GM18508 (cell line): ENCODE measurements around the gene PHF1.

Source experiments
- ATAC-seq: cut with Tn5 transposase; IDR thresholded peaks from one replicate; pipeline ENCODE4 v1.9.1; 2021; ENCODE audit warnings: moderate number of reproducible peaks; ENCODE audit not compliant: insufficient read depth, unreplicated experiment

Gene PHF1

GRCh38 chr6:33430991-33431879 is 20.4 kb downstream of the PHF1 start:
- ATAC-seq, result no peak

DNA sequence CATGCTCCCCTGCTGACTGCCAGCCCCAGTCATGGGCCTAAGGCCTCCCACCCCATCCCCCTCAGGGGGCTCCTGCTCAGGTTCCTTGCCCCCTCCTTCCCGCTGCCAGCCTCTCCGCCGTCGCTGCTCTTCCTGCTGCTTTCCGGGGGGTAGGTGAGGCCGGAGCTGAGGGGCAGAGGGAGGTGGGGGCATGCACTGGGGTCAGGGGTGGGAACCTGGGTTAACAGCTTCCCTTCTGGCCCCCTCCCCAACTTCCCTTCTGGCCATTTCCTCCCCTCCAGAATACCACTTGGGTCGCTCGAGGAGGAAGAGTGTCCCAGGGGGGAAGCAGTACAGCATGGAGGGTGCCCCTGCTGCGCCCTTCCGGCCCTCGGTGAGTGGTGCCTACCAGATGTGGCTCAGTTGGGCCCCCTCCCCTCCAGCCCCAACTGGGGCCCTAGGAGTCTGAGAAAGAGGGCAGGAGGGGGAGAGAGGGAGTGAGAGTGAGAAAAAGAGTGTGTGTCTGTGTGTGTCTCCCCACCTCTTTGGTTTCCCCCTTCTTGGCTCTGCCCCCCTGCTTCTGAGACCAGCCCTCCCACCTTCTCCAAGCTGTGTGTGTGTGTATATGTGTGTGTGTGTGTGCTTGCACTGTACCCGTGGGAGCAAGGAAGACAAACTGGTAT is 21.2 kb downstream of the PHF1 start:
- no peak for ATAC-seq

DNA sequence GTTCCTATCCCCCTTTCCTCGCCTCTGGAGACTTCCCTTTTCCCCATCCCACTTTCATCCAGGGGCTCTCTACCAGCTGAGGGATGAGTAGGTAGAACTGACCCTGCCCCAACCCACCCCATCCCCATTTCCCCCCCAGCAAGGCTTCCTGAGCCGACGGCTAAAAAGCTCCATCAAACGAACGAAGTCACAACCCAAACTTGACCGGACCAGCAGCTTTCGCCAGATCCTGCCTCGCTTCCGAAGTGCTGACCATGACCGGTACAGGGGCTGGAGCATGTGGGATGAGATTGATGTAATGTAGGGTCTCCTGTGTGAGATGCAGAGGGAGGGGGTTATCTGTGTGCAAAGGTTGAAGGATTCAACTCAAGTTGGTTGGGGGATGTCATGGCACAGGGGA is 21.7 kb downstream of the PHF1 start:
- no peak for ATAC-seq

DNA sequence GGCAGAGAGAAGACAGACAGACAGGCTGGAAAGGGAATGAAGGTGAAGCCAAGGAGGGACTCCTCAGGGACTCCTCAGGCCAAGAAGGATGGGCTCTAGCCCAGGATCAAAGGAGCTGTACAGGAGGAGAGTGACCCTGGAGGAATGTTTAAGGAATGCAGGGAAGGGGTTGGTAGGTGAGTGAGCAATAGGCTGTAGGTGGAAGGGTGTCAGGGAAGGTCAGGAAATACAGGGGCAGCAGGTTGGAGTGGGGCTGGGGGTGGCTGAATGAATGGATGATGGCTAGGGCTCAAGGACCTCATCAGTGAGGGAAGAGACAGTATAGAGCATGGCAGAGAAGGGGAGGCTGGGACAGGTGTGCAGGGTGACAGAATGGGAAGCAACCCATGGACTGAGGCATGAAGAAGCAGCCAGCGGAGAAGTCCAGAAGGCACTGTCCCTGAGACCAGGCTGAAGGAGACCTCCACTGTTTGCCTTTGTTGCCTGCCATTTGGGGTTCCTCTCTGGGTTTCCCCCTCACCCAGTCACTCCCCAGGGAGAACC is 22.3 kb downstream of the PHF1 start:
- ATAC-seq, result no peak

DNA sequence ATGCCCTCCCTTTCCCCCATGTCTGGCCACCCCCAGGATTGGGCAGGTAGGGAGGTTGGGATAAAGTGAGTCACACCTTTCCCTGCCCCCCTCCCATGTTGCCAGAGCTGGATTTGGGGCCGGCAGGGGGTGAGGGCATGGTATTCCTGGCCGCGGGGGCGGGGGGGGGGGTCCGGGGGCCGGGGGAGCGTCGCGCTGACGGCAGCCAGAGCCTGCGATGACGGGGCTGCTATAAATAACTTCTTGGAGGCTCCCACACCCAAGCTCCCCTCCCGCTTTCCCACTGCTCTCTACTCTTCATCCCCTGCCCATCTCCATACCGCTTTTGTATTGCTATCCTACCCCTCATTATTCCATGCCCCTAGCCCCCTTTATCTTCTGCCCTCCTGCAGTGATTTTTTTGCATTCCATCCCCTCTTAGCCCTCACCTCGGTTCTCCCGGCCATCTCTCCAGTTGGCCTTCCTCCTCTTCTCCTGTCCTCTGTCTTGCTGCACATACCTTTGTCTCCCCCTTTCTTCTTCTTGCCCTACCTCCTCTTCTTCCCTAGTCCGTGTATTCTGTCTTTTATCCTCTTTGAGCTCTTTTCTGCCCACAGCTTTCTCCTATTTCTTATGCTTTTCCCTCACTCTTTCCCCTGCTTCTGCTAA is 22.9 kb downstream of the PHF1 start:
- no peak for ATAC-seq

GRCh38 chr6:33434961-33435360 is 24.1 kb downstream of the PHF1 start:
- no peak for ATAC-seq

DNA sequence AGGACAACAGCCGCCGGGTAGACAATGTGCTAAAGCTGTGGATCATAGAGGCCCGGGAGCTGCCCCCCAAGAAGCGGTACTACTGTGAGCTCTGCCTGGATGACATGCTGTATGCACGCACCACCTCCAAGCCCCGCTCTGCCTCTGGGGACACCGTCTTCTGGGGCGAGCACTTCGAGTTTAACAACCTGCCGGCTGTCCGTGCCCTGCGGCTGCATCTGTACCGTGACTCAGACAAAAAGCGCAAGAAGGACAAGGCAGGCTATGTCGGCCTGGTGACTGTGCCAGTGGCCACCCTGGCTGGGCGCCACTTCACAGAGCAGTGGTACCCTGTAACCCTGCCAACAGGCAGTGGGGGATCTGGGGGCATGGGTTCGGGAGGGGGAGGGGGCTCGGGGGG is 26.9 kb downstream of the PHF1 start:
- no peak for ATAC-seq

- ATAC-seq, result no peak
Measured at GRCh38 chr6:33438978-33439594, 28.3 kb downstream of the PHF1 start.

- no peak for ATAC-seq
Measured at GRCh38 chr6:33439956-33440648, 29.3 kb downstream of the PHF1 start.

DNA sequence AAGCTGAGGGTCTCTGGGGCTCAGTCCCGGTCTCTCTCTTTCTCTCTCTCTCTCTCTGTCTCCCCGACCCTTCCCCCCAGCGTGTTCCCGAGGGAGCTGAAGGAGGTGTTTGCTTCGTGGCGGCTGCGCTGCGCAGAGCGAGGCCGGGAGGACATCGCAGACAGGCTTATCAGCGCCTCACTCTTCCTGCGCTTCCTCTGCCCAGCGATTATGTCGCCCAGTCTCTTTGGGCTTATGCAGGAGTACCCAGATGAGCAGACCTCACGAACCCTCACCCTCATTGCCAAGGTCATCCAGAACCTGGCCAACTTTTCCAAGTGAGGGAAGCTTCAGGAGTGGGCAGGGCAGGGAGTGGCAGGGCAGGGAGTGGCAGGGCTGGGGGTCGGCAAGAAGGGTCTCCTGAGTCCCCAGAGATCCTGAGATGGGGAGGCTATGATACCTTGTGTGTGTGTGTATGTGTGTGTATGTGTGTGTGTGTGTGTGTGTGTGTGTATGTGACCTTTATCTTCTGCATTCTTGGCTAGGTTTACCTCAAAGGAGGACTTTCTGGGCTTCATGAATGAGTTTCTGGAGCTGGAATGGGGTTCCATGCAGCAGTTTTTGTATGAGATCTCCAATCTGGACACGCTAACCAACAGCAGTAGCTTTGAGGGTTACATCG is 30.0 kb downstream of the PHF1 start:
- ATAC-seq, result no peak

GRCh38 chr6:33441457-33441856 is 30.6 kb downstream of the PHF1 start:
- no peak for ATAC-seq

- ATAC-seq, result no peak
Measured at GRCh38 chr6:33442283-33442682, 31.5 kb downstream of the PHF1 start.

GRCh38 chr6:33443025-33443424 is 32.2 kb downstream of the PHF1 start:
- ATAC-seq, result no peak

GRCh38 chr6:33443619-33444504 is 33.0 kb downstream of the PHF1 start:
- no peak for ATAC-seq

GRCh38 chr6:33445119-33445603 is 34.3 kb downstream of the PHF1 start:
- no peak for ATAC-seq

- no peak for ATAC-seq
Measured at GRCh38 chr6:33446356-33446755, 35.5 kb downstream of the PHF1 start.

DNA sequence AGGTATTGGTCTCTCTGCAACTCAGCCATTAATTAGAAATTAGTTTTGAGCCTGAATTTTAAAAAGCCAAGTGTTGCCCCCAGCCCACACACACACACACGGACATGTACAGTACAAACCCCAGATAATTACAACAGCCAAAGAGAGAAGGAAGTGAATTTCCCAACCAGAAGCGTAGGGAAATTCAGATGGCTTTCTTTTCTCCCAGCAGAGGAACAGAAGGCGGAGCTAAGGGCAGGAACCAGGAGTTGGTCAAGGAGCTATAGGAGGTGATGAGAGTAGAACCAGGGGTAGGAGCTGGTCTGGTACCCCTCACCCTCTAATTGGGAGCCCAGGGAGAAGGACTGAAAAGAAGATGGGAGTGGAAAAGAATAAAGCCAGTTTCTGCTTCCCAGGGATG is 39.6 kb downstream of the PHF1 start:
- no peak for ATAC-seq

DNA sequence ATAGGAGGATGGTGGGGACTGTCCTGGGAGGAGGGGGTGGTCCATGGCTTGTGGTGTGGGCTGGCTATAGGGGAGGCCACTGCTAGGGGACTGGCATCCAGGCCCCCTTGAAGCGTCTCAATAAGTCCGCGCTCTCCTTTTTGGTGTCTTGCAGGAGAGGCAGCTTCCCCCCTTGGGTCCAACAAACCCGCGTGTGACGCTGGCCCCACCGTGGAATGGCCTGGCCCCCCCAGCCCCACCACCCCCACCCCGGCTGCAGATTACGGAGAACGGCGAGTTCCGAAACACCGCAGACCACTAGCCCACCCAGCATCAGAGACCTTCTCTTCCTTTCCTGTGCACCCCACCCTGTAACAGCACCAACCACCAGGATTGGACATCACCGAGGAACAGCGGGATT is 40.8 kb downstream of the PHF1 start:
- ATAC-seq, result no peak
